Metanephros (tissue), 1 donor: ENCODE measurements around the gene KLK14. TPM values are rescaled to one million over a fixed set of nuclear protein-coding genes. Genes with fewer than 3 reads are reported as not detected.

ENCODE experiments used
- total RNA-seq: library from RNA; depleted of rRNA; stranded (reverse); fragments of >200 nt; gene quantifications from one replicate; pipeline ENCODE4 v1.2.3, GENCODE V29; 2014

Gene KLK14
- total RNA-seq: 0.18 TPM

GRCh38 chr19:51082611-51083010, at the start of gene KLK14:
Gene KLK14 (minus strand): TSS chr19:51082887. CDS start chr19:51082614, 273 bp downstream.

DNA sequence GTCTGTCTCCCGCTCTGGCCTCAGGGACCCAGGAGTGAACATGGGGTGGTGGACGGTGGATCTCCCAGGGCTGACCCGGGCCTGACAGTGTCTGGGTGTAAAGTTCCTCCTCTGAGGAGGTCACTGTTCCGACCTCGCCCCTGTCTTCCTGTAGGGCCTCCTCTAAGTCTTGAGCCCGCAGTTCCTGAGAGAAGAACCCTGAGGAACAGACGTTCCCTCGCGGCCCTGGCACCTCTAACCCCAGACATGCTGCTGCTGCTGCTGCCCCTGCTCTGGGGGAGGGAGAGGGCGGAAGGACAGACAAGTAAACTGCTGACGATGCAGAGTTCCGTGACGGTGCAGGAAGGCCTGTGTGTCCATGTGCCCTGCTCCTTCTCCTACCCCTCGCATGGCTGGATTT, 42.0 kb upstream of the KLK14 start, which contains the start of gene SIGLEC9:
Gene SIGLEC9, plus strand, starts transcription at position 178 of the 400 bp plus-strand sequence. Its CDS starts 69 bp downstream, at position 247.

GRCh38 chr19:51108066-51108804, 25.5 kb upstream of the KLK14 start, which contains the start of gene CTU1:
Gene CTU1 (minus strand): TSS chr19:51108409. CDS start chr19:51104569, 3,840 bp downstream.

GRCh38 chr19:51064534-51065220, 18.0 kb downstream of the KLK14 start, which contains the start of gene KLK13:
Gene KLK13 (minus strand): TSS chr19:51065092. CDS start chr19:51065067, 25 bp downstream.

GRCh38 chr19:51034704-51035103, 48.0 kb downstream of the KLK14 start, which contains the start of gene KLK12:
Gene KLK12 (minus strand): TSS chr19:51035002. CDS start chr19:51034621, 381 bp downstream.

Other genes with a start within 250 kb of the KLK14 start
- gene KLK15, start 249.3 kb downstream of the KLK14 start, total RNA-seq: not detected
- not detected for gene KLK3, start 228.0 kb downstream of the KLK14 start, total RNA-seq
- gene KLK2, start 209.4 kb downstream of the KLK14 start, total RNA-seq: not detected
- not detected for gene KLK4, start 171.5 kb downstream of the KLK14 start, total RNA-seq
- gene KLK5, start 129.8 kb downstream of the KLK14 start, total RNA-seq: 0.93 TPM
- gene KLK6, start 113.3 kb downstream of the KLK14 start, total RNA-seq: 6.7 TPM
- 2.9 TPM for gene KLK7, start 99.0 kb downstream of the KLK14 start, total RNA-seq
- 3.3 TPM for gene KLK8, start 81.3 kb downstream of the KLK14 start, total RNA-seq
- gene KLK10, start 63.2 kb downstream of the KLK14 start, total RNA-seq: 0.76 TPM
- gene KLK11, start 56.3 kb downstream of the KLK14 start, total RNA-seq: not detected
- not detected for gene KLK12, start 47.9 kb downstream of the KLK14 start, total RNA-seq
- gene KLK13, start 17.8 kb downstream of the KLK14 start, total RNA-seq: 0.35 TPM
- gene CTU1, start 25.5 kb upstream of the KLK14 start, total RNA-seq: 6.5 TPM
- 2.6 TPM for gene SIGLEC9, start 42.0 kb upstream of the KLK14 start, total RNA-seq
- 1.5 TPM for gene SIGLEC7, start 59.4 kb upstream of the KLK14 start, total RNA-seq
- gene CD33, start 142.2 kb upstream of the KLK14 start, total RNA-seq: 3.9 TPM
- gene SIGLECL1, start 168.2 kb upstream of the KLK14 start, total RNA-seq: not detected
- gene IGLON5, start 228.8 kb upstream of the KLK14 start, total RNA-seq: 1.6 TPM